Upper lobe of left lung (tissue), 4 donors: Measurements from ENCODE around the gene IGSF10.

Source experiments
- EP300 ChIP-seq, 4 donors: sonication (generic); formaldehyde crosslinking; IDR thresholded peaks; one replicate each; pipeline ENCODE4 v1.5.1; 2017; ENCODE audit warnings: antibody characterized with exemption in 4 of 4, control low read depth in 2 of 4
- POLR2A ChIP-seq, 4 donors: fragments of 450-650 bp; IDR thresholded peaks; one replicate each; pipeline ENCODE4 v1.5.1; 2016 to 2017; ENCODE audit warnings: antibody characterized with exemption in 4 of 4, mild to moderate bottlenecking in 2 of 4
- TF ChIP-seq, protein P1 (sequence below), 6 experiments: fragments of 450-650 bp in 4 of 6; fragments of 200-600 bp in 2 of 6; sonication (generic) in 2 of 6; IDR thresholded peaks; one replicate each; pipeline ENCODE4 v1.5.1; 2016 to 2019; ENCODE audit warnings: antibody characterized with exemption in 6 of 6

DNA sequence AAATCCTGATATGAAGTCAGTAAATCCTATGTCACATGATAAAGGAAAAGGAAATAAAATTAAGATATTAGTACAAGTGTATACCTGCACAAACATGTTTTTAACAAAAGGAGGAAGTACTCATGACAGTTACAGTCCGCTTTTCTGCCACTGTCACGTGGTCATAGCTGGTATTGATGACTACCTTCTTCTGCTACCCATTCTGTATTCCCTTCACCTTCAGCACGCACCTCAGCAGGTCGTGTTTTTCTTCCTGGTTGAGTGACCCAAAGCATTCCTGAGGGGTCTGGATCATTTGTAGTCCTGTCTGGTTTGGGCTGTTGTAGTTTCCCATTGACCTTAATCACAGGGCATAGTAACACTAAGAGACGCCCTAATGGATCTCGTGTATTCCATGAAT, 41.1 kb downstream of the IGSF10 start:
- TF ChIP-seq, protein P1, sequence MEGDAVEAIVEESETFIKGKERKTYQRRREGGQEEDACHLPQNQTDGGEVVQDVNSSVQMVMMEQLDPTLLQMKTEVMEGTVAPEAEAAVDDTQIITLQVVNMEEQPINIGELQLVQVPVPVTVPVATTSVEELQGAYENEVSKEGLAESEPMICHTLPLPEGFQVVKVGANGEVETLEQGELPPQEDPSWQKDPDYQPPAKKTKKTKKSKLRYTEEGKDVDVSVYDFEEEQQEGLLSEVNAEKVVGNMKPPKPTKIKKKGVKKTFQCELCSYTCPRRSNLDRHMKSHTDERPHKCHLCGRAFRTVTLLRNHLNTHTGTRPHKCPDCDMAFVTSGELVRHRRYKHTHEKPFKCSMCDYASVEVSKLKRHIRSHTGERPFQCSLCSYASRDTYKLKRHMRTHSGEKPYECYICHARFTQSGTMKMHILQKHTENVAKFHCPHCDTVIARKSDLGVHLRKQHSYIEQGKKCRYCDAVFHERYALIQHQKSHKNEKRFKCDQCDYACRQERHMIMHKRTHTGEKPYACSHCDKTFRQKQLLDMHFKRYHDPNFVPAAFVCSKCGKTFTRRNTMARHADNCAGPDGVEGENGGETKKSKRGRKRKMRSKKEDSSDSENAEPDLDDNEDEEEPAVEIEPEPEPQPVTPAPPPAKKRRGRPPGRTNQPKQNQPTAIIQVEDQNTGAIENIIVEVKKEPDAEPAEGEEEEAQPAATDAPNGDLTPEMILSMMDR (IDR thresholded peaks at IDR 0.05), result no peak
- TF ChIP-seq EP300 (IDR thresholded peaks at IDR 0.05) (no peak), POLR2A (IDR thresholded peaks at IDR 0.05) (no peak)
